Measurements from ENCODE around the gene APOBEC2.

The APOBEC2 gene

GRCh38 chr6:41090841-41091761, 38.1 kb downstream of the APOBEC2 start:
- DNase-seq (ENCODE audit: low read depth) = no peak

- no peak for DNase-seq (ENCODE audit: low read depth)
Measured at GRCh38 chr6:41092421-41093140, 39.6 kb downstream of the APOBEC2 start.

GRCh38 chr6:41093729-41094128, 40.7 kb downstream of the APOBEC2 start:
- no peak for DNase-seq (ENCODE audit: low read depth)

GRCh38 chr6:41097467-41098090, 44.6 kb downstream of the APOBEC2 start:
- no peak for DNase-seq (ENCODE audit: low read depth)

- no peak for DNase-seq (ENCODE audit: low read depth)
Measured at GRCh38 chr6:41098366-41098765, 45.4 kb downstream of the APOBEC2 start.

GRCh38 chr6:41100871-41101287, 47.9 kb downstream of the APOBEC2 start:
- DNase-seq (ENCODE audit: low read depth) = no peak

- no peak for DNase-seq (ENCODE audit: low read depth)
Measured at GRCh38 chr6:41103847-41104246, 50.8 kb downstream of the APOBEC2 start.

GRCh38 chr6:41111017-41111416, 58.0 kb downstream of the APOBEC2 start:
- DNase-seq (ENCODE audit: low read depth) = no peak

Data from stimulated activated CD4-positive, alpha-beta T cell treated with anti-CD3 and anti-CD28 coated beads, Interleukin-2, amount 100 ng/mL, for 4 hours (primary cell).